Karpas-422 (cell line): Measurements from ENCODE around the gene KAZN. TPM values are rescaled to one million over a fixed set of nuclear protein-coding genes. Genes with fewer than 3 reads are reported as not detected.

Experiments
- DNase-seq: peaks from one replicate; pipeline ENCODE4 v3.0.0-alpha.2; 2015
- H2AFZ ChIP-seq: fragments of 200-600 bp; sonication (generic); 2 replicates; pipeline ENCODE4 v1.6.1; 2014; ENCODE audit warnings: antibody characterized with exemption, low read length, mixed read lengths
- H3K27ac ChIP-seq: fragments of 200-600 bp; sonication (generic); 2 replicates; pipeline ENCODE4 v1.5.1; 2014; ENCODE audit warnings: mild to moderate bottlenecking, low read length, moderate library complexity
- H3K27me3 ChIP-seq: fragments of 200-600 bp; sonication (generic); 2 replicates; pipeline ENCODE4 v1.6.1; 2014; ENCODE audit warnings: low read length, mixed read lengths
- H3K36me3 ChIP-seq: fragments of 200-600 bp; sonication (generic); 2 replicates; pipeline ENCODE4 v1.6.1; 2014; ENCODE audit warnings: low read length, mixed read lengths; ENCODE audit not compliant: insufficient read depth
- H3K4me1 ChIP-seq: fragments of 200-600 bp; sonication (generic); 2 replicates; pipeline ENCODE4 v1.6.1; 2014; ENCODE audit warnings: mild to moderate bottlenecking, low read length, mixed read lengths
- H3K4me2 ChIP-seq: fragments of 200-600 bp; sonication (generic); 2 replicates; pipeline ENCODE4 v1.6.1; 2014; ENCODE audit warnings: low read length, low read depth, mild to moderate bottlenecking; ENCODE audit not compliant: poor library complexity, severe bottlenecking
- H3K4me3 ChIP-seq: fragments of 200-600 bp; sonication (generic); 2 replicates; pipeline ENCODE4 v1.5.1; 2014; ENCODE audit warnings: mild to moderate bottlenecking, antibody characterized with exemption, low read length, mixed read lengths
- H3K79me2 ChIP-seq: fragments of 200-600 bp; sonication (generic); 2 replicates; pipeline ENCODE4 v1.6.1; 2014; ENCODE audit warnings: mild to moderate bottlenecking, low read length, mixed read lengths
- H3K9ac ChIP-seq: fragments of 200-600 bp; sonication (generic); 2 replicates; pipeline ENCODE4 v1.6.0; 2014; ENCODE audit warnings: low read length
- H3K9me2 ChIP-seq: fragments of 200-600 bp; sonication (generic), shearing (Covaris generic); replicated peaks from 2 replicates; pipeline ENCODE4 v1.6.0; 2014; ENCODE audit warnings: mild to moderate bottlenecking, low read length, moderate library complexity; ENCODE audit not compliant: insufficient read depth
- H3K9me3 ChIP-seq: fragments of 300-700, 200-600 bp; sonication (generic); 2 replicates; pipeline ENCODE4 v1.6.1; 2014; ENCODE audit warnings: low read length, mixed read lengths
- H4K20me1 ChIP-seq: fragments of 200-600 bp; sonication (generic); 2 replicates; pipeline ENCODE4 v1.6.1; 2014; ENCODE audit warnings: mild to moderate bottlenecking, antibody characterized with exemption, low read length, low read depth; ENCODE audit not compliant: insufficient read depth
- total RNA-seq: library from RNA; depleted of rRNA; stranded (reverse); fragments of >200 nt; shearing (Covaris generic); gene quantifications from 2 replicates; pipeline ENCODE4 v1.2.3, GENCODE V29; 2014; ENCODE audit warnings: low replicate concordance

KAZN gene
- total RNA-seq, 1 experiment from 2014 or later = not detected

DNA sequence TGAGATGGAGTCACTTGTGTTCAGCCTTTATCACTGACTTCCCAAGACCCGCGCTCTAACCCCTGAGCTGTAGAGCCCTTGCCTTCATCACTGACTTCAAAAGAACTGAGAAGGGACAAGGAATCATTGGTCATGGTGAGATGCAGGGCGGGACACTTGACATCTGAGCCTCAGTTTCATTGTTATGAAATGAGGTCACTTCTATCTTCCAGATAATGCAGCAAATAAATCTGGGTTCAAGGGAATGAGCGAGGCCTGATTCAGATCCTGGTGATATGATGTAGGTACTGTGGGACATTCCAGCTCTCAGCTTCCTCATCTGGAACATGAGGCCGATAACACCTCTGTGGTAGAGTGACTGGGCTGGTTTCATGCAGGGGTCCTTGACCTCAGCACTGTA lies 13.8 kb downstream of the KAZN start:
- DNase-seq = no peak

GRCh38 chr1:14613926-14614325 lies 15.4 kb downstream of the KAZN start:
- no peak overlapping the region for H2AFZ ChIP-seq
- H3K9ac ChIP-seq = no peak overlapping the region
- no peaks in the 10 kb centered on the region for H3K36me3 ChIP-seq
- no peak overlapping the region for H3K4me2 ChIP-seq
- no peaks in the 10 kb centered on the region for H3K9me2 ChIP-seq
- no peaks in the 10 kb centered on the region for H3K79me2 ChIP-seq
- H3K27ac ChIP-seq = no peak overlapping the region
- no peaks in the 10 kb centered on the region for H3K27me3 ChIP-seq
- no peaks in the 10 kb centered on the region for H4K20me1 ChIP-seq
- no peaks in the 10 kb centered on the region for H3K9me3 ChIP-seq
- H3K4me3 ChIP-seq = no peak overlapping the region
- no peaks in the 10 kb centered on the region for H3K4me1 ChIP-seq
- DNase-seq = no peak

More for the DNA sequence above, 13.8 kb downstream of the KAZN start:
- H3K27ac ChIP-seq = no peak overlapping the region
- H3K79me2 ChIP-seq = no peaks in the 10 kb centered on the region
- H3K36me3 ChIP-seq = no peaks in the 10 kb centered on the region
- H3K27me3 ChIP-seq = no peaks in the 10 kb centered on the region
- H3K4me2 ChIP-seq = no peak overlapping the region
- H3K4me3 ChIP-seq = no peak overlapping the region
- H3K4me1 ChIP-seq = no peaks in the 10 kb centered on the region
- no peak overlapping the region for H2AFZ ChIP-seq
- H3K9me3 ChIP-seq = no peaks in the 10 kb centered on the region
- no peaks in the 10 kb centered on the region for H4K20me1 ChIP-seq
- H3K9me2 ChIP-seq = no peaks in the 10 kb centered on the region
- H3K9ac ChIP-seq = no peak overlapping the region

GRCh38 chr1:14614341-14614740 lies 15.9 kb downstream of the KAZN start:
- Histone ChIP-seq H4K20me1 (no peaks in the 10 kb centered on the region), H3K27me3 (no peaks in the 10 kb centered on the region), H3K27ac (no peak overlapping the region), H3K4me1 (no peaks in the 10 kb centered on the region), H3K9me2 (no peaks in the 10 kb centered on the region), H3K4me2 (no peak overlapping the region), H2AFZ (no peak overlapping the region), H3K36me3 (no peaks in the 10 kb centered on the region), H3K79me2 (no peaks in the 10 kb centered on the region), H3K9ac (no peak overlapping the region), H3K4me3 (no peak overlapping the region), H3K9me3 (no peaks in the 10 kb centered on the region)
- DNase-seq = no peak

DNA sequence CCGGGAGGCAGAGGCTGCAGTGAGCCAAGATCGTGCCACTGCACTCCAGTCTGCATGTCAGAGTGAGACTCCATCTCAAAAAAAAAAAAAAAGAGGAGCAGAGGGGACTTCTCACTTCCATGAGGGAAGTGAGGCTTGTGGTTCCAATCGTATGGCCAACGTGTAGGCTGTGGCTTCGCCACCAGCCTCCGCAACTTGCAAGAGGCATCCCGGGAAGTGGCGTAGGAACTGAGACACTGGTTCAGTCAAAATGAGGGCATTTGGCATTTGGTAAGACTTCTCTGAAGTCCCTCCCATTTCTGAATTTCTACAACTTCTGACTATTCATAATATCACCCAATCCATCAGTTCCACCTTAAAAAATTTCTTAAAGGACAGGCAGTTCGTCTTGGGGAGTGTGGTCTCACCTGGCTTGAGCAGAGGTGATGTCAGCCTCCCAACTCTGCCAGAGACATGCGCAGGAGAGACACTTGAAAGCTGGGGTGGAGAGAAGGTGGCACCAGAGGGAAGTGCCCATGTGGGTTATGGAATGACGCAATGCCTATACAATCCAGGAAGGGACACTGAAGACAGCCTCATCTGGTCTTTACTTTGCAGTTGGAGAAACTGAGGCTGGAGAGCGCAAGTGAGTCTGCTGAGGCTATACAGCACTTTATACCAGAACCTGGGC lies 17.2 kb downstream of the KAZN start:
- no peak overlapping the region for H3K4me3 ChIP-seq
- H3K4me1 ChIP-seq = no peaks in the 10 kb centered on the region
- H3K27ac ChIP-seq = no peak overlapping the region
- no peak overlapping the region for H2AFZ ChIP-seq
- H3K36me3 ChIP-seq = no peaks in the 10 kb centered on the region
- DNase-seq = no peak
- no peaks in the 10 kb centered on the region for H3K9me2 ChIP-seq
- no peaks in the 10 kb centered on the region for H3K9me3 ChIP-seq
- H3K9ac ChIP-seq = no peak overlapping the region
- H3K79me2 ChIP-seq = no peaks in the 10 kb centered on the region
- H4K20me1 ChIP-seq = no peaks in the 10 kb centered on the region
- H3K4me2 ChIP-seq = no peak overlapping the region
- H3K27me3 ChIP-seq = no peaks in the 10 kb centered on the region

GRCh38 chr1:14616632-14617396 lies 18.3 kb downstream of the KAZN start:
- Histone ChIP-seq H3K9ac (no peak overlapping the region), H3K4me1 (no peaks in the 10 kb centered on the region), H3K36me3 (no peaks in the 10 kb centered on the region), H2AFZ (no peak overlapping the region), H3K4me2 (no peak overlapping the region), H3K79me2 (no peaks in the 10 kb centered on the region), H3K9me2 (no peaks in the 10 kb centered on the region), H3K9me3 (no peaks in the 10 kb centered on the region), H4K20me1 (no peaks in the 10 kb centered on the region), H3K27me3 (no peaks in the 10 kb centered on the region), H3K27ac (no peak overlapping the region), H3K4me3 (no peak overlapping the region)
- DNase-seq = no peak

DNA sequence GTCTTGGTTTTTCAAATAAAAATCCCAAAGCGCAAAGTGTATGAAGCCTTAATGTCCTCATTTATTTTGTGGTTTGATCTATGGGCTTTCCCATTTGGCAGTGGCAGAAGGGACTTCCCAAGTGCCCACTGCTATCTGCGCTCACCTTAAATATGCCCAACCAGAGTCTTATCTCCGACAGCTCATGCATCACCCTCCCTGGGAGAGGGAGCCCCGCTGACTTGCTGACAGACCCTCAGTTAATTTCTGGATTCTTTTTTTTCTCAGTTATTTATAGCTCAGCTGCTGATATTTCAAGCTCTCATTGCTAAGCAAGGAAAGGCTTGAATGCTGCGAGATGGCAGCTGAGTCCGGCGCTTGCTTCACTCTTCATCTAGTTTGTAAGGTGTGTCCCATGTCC lies 19.3 kb downstream of the KAZN start:
- Histone ChIP-seq H3K9me3 (no peaks in the 10 kb centered on the region), H3K36me3 (no peaks in the 10 kb centered on the region), H4K20me1 (no peaks in the 10 kb centered on the region), H3K9ac (no peak overlapping the region), H3K4me3 (no peak overlapping the region), H3K9me2 (no peaks in the 10 kb centered on the region), H3K4me1 (no peaks in the 10 kb centered on the region), H3K27me3 (no peaks in the 10 kb centered on the region), H2AFZ (no peak overlapping the region), H3K27ac (no peak overlapping the region), H3K79me2 (no peaks in the 10 kb centered on the region), H3K4me2 (no peak overlapping the region)
- DNase-seq = no peak

DNA sequence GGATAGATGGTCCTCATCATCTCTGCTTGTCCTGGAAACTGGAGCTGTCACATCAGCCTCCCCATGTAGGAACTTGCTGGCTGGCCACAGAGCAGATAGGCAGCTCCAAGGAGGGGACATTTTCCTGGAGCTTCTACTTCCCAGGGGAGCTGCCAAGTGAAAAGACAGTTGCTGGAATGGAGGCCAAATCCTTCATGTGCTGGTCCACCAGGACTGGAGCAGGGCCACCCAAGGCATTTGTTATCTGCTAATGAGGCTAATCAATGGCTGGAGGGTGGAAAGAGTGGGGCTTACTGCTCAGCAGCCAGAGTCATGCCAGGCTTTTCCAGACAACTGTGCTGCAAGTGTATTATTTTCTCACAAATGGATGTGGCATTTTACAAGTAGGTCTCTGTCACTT lies 22.5 kb downstream of the KAZN start:
- H3K4me3 ChIP-seq = no peak overlapping the region
- H3K9me2 ChIP-seq = no peaks in the 10 kb centered on the region
- H3K27ac ChIP-seq = no peak overlapping the region
- no peak overlapping the region for H2AFZ ChIP-seq
- no peak overlapping the region for H3K9ac ChIP-seq
- H3K4me2 ChIP-seq = no peak overlapping the region
- no peaks in the 10 kb centered on the region for H3K79me2 ChIP-seq
- no peaks in the 10 kb centered on the region for H4K20me1 ChIP-seq
- DNase-seq = no peak
- H3K36me3 ChIP-seq = no peaks in the 10 kb centered on the region
- no peaks in the 10 kb centered on the region for H3K27me3 ChIP-seq
- H3K9me3 ChIP-seq = no peaks in the 10 kb centered on the region
- no peaks in the 10 kb centered on the region for H3K4me1 ChIP-seq

DNA sequence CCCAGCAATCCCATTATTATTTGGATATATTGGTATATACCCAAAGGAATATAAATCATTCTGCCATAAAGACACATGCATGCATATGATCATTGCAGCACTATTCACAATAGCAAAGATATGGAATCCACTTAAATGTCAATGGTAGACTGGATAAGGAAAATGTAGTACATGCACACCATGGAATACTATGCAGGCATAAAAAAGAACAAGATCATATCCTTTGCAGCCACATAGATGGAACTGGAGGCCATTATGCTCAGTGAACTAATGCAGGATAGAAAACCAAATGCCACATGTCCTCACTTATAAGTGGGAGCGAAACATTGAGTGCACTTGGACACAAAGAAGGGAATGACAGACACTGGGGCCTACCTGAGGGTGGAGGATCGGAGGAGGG lies 24.6 kb downstream of the KAZN start:
- Histone ChIP-seq H3K27ac (no peak overlapping the region), H3K9ac (no peak overlapping the region), H3K79me2 (no peaks in the 10 kb centered on the region), H3K4me3 (no peak overlapping the region), H3K9me3 (no peaks in the 10 kb centered on the region), H3K4me2 (no peak overlapping the region), H3K4me1 (no peaks in the 10 kb centered on the region), H4K20me1 (no peaks in the 10 kb centered on the region), H2AFZ (no peak overlapping the region), H3K9me2 (no peaks in the 10 kb centered on the region), H3K27me3 (0 out of 2 replicates have a peak, but pooled peaks cover 2% of the 10 kb centered on the region), H3K36me3 (no peaks in the 10 kb centered on the region)
- no peak for DNase-seq
